Nucleus accumbens (tissue), 56 donors: Measurements from ENCODE around the gene GPR63.

Experiments used
- DNase-seq, 56 donors: peaks; one replicate each; lab custom pipeline; 2025; lab: John Stamatoyannopoulos, UW

GPR63 gene

GRCh38 chr6:96762599-96762998 lies 74.7 kb downstream of the GPR63 start:
- DNase-seq, result no peak

GRCh38 chr6:96761794-96762193 lies 75.5 kb downstream of the GPR63 start:
- no peak for DNase-seq

GRCh38 chr6:96760153-96760687 lies 77.1 kb downstream of the GPR63 start:
- DNase-seq, result peak in 5 of 56 donors; percentile 0 to 5 (median 1)

- DNase-seq, result no peak
Measured at GRCh38 chr6:96755096-96755495, 82.2 kb downstream of the GPR63 start.

- no peak for DNase-seq
Measured at GRCh38 chr6:96749891-96750290, 87.4 kb downstream of the GPR63 start.
